Measurements from ENCODE around the gene PDE9A. TPM values are rescaled to one million over a fixed set of nuclear protein-coding genes. Genes with fewer than 3 reads are reported as not detected.

PDE9A gene
- polyA plus RNA-seq, 4 donors, result 7.3 to 41.0 (median 38.6) TPM

DNA sequence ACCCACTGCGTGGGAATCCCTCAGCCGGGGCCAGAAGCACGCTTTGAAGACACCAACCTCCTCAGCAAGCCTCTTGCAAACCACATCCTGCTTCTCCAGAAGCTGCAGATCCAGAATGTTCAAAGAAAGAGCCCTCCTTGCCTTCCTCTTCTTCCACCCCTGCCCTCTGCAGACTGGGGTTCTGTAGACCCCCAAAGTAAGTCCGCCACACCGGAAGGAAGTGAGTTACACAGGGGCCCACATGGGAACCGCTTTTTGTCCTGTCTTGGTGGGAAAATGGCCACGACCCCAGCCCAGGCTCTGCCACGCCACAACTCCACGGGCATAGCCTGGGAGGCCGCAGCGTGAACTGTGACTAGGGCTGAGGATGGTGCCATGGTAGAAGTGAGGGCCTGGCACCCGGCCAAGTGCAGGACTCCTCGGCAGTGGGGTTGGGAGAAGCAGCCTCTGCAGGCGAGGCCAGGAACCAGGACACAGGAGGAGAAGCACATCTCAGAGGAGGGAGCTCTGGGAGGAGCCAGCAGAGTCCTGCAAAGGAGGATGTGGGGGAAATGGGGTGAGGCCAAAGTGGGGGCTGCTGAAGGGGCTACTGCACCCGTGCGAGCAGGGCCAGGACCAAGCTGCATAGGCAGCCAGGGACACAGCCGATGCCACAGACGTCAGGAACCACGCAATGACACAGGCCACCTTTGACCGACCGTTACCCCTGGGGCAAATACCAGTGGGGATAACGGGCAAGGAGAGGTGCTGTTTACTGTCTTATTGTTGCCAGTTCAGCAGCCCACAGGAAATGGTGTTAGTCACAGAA is 30.9 kb downstream of the PDE9A start:
- DNase-seq (ENCODE audit: low read depth in 4 of 4, low spot score in 3 of 4), result no peak

DNA sequence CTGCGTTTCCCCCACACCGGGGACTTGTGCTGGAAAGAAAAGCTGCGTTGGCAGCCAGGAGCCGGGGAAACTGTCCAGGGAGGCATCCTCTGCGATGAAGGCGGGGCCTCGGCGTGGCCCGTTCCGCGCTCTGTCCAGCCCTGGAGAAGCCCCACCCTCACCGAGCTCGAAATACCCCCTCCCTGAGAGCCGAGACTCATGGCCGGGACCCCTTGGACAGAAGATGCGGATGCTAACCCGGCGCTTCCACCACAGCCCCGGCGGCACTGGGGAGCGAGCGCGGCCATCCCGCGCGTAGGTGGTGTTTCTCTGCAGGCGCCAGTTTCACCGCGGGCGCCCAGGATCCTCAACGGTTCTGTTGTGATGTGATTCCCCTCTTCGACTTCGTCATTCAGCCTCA is 31.6 kb downstream of the PDE9A start:
- no peak for DNase-seq (ENCODE audit: low read depth in 4 of 4, low spot score in 3 of 4)

DNA sequence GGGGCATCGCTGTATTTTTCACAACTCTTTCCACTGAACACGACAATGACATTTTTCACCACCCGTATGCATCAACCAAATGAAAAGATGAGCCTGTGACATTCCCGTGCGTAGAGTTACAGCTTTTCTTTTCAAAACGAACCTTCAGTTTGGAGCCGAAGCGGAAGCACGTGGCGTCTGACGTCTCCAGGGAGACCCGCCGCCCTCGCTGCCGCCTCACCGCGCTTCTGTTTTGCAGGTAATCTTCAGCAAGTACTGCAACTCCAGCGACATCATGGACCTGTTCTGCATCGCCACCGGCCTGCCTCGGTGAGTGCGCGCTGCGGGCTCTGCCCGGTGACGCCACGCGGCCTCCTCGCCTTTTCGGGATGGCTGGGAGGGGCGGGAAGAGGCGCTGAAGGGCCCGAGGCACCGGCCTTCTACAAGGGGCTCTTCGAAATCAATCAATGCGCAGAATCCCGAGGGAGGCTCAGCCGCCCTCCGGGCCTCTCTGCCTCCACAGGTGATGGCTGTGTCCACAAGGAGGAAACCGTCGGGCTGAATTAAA is 32.6 kb downstream of the PDE9A start:
- DNase-seq (ENCODE audit: low read depth in 4 of 4, low spot score in 3 of 4), result no peak

DNA sequence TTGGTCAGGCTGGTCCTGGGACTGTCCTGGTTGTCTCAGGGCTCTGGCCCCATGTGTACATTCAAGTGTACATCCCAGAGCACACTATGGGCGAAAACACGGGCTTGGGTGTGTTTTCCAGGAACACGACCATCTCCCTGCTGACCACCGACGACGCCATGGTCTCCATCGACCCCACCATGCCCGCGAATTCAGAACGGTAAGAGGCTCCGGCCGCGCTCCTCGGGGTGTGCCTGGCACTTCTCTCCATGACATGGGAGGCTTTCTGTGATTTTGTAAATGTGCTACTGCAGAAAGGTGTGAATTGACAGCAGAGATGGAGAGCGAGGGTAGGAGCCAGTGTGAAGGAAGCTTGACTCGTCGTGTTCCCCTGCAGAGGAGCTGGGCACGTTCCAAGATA is 34.4 kb downstream of the PDE9A start:
- no peak for DNase-seq (ENCODE audit: low read depth in 4 of 4, low spot score in 3 of 4)

DNA sequence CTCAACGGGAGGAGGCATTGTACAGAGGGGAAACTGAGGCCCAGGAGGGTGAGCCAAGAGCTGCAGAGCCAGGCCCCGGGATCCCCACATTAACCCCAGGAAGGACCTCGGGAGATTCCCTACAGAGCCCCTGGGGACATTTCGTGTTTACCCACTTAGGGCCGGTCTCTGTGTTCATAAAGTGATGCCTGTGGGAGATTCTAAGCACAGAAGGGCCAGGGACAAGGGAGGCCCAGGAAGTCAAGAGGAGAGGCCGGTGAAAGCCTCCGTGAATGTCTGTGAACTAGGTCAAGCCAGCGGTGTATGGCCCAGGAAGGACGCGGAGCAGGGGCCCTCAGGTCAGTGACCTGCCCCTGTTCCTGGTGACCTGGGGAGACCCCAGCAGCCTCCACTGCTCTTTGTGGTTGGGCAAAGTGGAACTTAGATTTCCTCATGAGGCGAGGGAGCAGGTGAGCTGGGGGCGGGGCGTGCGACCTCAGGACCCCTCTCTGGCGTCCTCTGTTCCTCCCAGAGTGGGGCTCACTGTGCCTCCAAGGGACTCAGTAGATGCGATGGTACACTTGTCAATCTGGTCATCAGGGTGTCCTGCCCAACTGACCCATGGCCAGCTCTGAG is 34.9 kb downstream of the PDE9A start:
- no peak for DNase-seq (ENCODE audit: low read depth in 4 of 4, low spot score in 3 of 4)

DNA sequence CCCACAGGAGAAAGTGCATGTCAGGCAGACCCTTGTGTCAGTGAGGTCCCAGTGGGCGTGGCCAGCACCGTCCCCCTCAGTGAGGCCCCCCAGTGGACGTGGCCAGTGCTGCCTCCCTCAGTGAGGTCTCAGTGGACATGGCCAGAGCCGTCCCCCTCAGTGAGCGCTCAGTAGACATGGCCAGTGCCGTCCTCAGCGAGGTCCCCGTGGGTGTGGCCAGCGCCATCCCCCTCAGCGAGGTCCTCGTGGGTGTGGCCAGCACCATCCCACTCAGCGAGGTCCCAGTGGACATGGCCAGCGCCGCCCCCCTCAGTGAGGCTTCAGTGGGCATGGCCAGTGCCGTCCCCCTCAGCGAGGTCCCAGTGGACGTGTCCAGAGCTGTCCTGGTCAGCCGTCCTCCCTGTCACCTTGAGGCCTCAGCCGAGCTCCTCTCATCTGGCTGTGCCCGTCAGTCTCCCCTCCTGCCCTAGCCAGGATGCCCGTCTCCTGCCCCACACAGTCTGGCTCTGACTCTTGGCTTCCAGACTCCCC is 35.5 kb downstream of the PDE9A start:
- DNase-seq (ENCODE audit: low read depth in 4 of 4, low spot score in 3 of 4), result no peak

DNA sequence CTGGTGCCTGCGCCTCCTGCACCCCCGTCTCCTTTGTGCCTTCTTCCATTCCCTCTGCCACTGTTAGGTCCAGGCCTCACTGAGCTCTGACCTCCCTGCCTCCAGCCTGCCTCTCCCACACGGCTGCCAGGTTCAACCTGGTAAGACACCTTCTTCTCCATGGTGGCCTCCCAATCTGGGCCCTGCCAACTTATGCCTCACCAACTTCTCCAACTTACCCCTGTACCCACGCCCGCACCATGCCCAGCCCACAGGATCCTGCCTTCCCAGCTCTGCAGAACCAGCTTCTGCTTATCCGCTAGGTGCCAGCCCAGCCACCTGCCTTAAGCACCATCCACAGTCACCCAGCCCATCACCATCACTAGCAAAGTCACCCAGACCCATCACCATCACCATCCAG is 37.2 kb downstream of the PDE9A start:
- no peak for DNase-seq (ENCODE audit: low read depth in 4 of 4, low spot score in 3 of 4)

DNA sequence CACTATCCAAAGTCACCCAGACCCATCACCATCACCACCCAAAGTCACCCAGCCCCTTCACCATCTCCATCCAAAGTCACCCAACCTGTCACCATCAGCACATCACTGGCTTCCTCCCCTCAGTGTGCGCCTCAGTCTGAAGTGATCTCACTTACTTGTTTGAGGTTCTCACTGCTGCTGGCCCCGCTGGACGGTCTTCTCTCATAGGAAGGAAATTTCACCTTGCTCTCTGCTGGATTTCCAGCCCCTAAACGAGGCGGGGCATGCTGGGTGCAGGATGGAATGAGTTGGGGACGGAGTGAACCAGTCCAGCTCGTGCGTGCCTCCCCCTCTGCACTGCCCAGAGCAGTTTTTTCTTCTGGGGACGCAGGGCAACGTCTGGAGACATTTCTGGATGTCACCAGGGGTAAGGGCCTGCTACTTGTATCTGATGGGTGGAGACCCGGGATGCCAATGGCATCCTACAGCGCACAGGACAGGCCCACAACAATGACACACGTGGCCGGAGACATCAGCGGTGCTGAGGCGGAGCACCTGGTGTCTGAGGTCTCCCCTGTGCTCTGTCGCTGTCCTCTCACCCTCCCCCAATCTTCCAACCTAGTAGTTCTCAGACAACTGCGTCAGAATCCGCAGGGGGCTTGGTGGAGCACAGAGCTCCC is 38.6 kb downstream of the PDE9A start:
- DNase-seq (ENCODE audit: low read depth in 4 of 4, low spot score in 3 of 4), result no peak

DNA sequence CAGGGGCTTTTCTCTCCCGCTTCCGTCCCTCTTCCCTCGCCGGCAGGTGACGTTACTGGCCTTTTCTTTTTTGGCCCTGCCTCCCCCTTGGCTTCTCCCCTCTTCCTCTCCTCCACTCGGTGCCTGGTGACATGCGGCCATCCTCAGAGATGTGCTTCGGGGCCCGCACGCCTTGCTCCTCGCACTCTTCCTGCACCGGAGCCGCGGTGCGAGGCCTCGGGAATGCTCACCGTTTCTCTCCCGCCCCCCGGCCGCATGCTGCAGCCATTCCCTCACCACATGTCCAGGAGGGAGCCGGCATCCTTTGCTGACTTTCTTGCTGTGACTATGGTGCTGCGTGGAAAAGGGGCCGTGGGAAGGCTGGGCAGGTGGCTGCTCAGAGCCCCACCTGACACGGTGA is 39.3 kb downstream of the PDE9A start:
- DNase-seq (ENCODE audit: low read depth in 4 of 4, low spot score in 3 of 4), result no peak

DNA sequence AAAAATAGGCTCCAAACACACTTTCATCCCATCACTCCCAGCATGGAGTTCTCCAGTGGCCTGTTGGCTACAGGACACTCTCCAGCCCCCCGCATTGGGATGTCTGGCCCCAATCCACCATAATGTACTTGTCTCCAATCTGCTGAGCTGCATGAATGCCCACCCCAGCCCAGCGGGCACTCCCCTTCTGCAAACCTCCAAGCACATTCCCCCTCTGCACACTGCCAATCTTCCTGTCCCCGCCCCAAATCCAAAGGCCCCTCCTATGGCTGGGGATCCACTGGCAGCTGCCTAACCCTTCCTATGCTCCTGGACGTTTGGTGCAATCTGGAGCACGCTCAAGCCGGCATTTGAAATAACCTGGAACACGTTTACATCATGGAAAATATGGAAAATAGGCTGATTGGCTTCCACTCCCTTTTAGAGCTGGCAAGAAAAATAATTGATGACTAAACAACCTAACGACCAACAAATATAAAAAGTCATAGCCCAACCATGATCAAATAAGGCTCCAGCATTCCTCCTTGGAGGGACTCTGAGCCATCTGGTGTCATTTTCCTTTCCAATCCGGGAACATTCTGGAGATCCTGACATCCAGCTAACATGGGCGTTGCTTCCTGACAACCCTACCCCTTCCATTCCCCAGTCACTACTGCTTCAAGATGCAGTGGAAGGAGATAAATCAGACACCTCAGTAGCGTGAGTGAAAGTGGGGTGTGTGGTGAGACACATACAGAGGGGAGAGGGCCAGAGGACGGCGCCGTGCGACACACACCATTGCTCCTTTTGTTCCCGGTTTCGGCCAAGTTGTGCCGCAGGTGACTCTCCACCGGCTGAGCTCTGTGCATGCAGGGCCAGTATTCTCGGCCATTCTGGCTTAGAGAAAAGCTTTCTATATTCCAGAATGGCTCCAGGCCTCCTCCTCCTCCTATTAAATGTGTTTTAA is 41.6 kb downstream of the PDE9A start:
- DNase-seq (ENCODE audit: low read depth in 4 of 4, low spot score in 3 of 4), result no peak

DNA sequence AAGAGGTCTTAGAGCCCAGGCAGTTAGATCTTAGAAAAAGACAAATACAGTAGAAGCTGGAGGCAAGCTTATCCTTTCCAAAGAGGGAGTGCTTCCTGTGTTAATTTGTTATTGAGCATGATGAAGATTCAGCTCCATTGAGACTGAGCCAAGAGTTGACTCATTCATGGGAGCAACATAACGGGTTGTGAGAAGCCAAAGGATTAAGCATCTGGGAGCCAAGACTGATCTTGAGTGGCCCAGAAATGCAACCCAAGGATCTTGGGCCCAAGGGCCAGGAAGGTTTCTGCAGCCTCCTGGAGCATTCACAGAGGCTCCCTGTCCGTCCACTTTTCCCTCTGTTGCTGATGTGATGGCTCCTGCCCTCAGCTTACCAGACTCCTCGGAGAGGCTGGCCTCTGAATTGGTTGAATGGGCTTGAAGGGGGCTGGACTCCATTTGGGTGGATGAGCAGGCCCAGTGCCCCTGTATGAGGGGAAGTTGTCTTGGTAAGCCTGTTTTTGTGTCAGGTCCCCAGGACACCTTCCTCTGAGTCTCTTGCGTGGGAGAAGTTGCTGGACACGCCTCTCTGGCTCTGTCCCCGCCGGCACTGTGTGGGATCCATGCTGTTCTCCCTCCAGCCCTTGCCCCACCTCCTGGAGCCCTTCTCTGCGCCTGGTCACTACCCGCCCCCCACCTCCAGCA is 42.4 kb downstream of the PDE9A start:
- no peak for DNase-seq (ENCODE audit: low read depth in 4 of 4, low spot score in 3 of 4)

DNA sequence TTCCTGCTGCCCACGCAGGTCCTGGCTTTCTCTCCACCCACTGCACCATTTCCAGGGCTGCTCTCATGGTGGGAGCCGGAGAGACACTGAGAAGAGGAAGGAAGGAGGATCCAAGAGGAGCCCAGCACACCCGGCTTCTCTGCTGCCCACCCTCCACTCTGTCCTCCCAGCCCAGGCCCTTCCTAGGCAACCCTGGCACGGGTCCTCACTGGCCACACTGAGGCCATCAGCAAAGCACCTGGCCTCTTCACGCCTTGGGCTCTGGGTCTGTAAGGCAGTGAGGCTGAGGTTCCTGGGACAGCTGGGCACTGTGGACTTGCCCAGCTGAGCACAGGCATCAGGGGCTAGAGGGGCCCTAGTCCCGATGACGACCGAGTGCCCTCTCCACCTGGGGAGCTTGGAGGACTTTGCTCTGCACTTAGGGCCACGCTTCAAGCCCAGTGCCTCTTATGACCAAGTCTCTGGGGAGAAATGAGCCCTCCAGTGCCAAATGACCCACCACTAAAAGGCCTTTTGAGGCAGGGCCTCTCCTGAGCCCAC is 43.1 kb downstream of the PDE9A start:
- no peak for DNase-seq (ENCODE audit: low read depth in 4 of 4, low spot score in 3 of 4)

DNA sequence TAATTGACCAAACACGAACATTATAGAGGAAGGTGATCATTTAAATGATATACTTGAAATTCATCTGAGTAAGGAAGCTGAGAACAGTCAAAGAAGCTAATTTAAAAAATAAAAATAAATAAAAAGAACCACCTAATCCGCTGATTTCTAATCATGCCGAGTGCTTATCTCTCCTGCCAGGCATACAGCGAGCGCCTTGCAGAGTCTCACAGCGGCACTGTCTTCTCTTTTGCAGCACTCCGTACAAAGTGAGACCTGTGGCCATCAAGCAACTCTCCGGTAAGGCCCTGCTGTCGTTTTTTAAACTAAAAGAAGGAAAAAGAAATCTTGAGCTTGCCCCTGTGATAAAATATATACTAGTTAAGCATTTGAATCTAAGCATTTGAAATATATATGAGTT is 45.3 kb downstream of the PDE9A start:
- DNase-seq (ENCODE audit: low read depth in 4 of 4, low spot score in 3 of 4), result no peak

DNA sequence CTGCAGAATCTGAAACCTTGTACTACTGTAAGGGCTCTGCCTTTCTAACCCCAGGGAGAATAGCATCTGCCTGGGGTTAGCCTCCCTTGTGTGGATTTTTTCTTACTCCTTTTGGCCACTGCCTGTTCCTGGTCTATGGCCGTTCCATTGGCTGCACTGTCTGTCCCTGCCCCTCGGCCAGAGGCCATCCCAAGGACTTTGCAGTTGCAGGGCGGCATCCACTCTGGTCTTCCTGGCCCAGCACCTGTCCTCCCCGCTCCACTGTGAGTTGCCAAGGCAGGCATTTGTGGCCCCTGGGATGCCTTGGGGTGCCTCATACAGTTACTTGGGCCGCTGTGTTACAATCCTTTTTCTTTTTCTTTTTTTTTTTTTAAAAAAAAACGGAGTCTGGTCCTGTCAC is 45.8 kb downstream of the PDE9A start:
- DNase-seq (ENCODE audit: low read depth in 4 of 4, low spot score in 3 of 4), result no peak

DNA sequence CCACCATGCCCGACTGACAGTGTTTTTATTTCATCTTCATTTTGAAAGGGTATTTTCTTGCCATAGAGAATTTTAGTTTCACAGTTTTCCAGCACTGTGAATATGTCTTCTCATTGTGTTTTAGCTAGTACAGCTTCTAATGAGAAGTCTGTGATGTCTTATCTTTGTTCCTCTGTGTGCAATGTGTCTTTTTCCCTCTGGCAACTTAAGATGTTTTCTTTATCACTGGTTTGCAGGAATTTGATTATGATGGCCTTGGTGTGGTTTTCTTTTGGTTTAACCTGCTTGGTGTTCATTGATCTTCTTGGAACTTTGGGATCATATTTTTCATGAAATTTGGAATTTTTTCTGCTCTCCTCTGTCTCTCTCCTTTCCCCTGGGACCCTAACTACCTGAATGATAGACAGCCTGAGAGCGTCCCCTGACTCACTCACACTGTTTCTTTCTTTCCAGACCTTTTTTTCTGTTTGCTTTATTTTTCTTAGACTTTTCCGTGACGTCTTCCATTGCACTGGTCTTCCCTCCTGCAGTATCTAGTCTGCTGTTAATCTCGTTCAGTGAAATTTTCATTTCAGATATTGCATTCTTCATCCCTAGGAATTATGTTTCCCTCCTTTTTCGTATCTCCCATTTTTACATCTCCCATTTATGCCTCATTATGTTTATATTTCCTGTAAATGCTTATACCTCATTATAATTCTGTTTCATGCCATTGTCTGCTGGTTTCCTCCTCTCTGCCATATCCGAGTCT is 48.5 kb downstream of the PDE9A start:
- DNase-seq (ENCODE audit: low read depth in 4 of 4, low spot score in 3 of 4), result no peak

DNA sequence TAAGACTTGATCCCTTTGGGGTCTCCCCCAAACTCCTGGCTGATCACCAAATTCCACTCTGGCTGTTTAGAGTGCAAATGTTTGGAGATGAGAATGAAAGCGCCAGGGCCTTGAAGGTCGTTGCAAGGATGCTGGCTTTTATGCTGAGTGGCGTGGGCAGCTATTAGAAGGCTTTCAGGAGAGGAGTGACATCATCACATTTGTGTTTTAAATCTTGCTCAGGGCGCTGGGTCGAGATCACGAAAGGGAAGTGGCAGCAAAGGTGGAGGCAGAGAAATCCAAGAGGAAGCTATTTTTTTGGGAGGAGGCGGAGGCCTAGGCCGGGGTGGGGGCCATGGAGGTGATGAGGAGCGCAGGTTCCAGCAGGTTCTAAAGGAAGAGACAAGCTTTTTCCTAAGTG is 49.3 kb downstream of the PDE9A start:
- no peak for DNase-seq (ENCODE audit: low read depth in 4 of 4, low spot score in 3 of 4)

DNA sequence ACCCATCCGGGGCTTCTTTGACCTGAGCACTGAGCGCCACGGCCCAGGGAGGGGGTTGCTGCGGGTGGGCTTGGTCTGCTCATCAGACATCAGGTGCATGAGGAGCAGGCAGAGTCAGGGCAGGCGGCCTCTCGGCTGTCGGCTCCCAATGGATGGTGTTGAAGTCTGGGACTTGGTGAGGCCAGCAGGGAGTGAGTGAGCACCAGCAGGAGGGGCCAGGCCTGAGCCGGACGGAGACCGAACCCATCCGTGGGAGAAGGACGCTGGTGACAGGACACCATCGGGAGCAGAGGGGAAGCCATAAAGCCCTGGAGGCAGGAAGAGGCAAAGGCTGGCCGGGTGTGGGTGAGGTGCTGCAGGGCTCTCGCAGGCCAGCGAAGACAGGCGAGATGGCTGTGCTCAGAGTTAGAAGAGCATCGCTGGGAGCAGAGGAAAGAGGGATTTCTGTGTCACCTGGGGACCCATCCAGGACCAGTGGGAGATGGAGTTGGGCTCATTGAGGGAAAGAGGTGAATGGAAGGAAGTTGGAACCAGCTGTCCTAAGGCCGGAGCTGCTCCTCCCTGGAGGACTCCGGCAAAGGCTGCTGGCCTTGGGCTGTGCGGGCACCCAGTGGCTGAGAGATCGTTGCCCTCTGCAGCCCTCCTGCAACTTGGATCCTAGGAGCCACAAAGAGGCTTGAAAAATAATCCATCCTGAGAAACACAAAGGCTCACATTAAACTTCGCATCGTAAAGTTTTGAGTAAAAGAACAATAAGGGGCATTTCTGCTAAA is 49.9 kb downstream of the PDE9A start:
- DNase-seq (ENCODE audit: low read depth in 4 of 4, low spot score in 3 of 4), result no peak

DNA sequence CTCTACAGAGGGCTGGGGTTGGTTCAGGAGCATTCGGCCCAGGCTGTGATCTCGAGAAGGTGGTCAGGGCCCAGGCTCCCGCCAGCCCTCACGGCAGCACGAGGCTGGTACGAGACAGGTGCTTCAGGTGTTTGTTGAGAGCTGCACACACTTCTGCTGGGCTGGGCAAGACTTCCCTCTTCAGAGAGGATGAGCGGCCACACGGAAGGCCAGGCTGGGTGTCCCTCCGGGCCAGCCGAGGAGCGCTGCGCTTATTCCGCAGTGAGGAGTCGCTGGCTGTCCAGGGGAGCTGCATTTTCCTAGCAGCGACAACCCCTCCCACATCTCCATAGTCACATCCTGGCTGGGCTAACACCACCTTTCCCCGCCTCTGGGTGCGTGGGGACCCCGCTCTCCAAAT is 50.5 kb downstream of the PDE9A start:
- DNase-seq (ENCODE audit: low read depth in 4 of 4, low spot score in 3 of 4), result no peak
